ENCODE measurements around the gene DPH2. TPM values are rescaled to one million over a fixed set of nuclear protein-coding genes. Genes with fewer than 3 reads are reported as not detected.

DPH2 gene
- total RNA-seq, 2 experiments from 2014 or later: 28.6 to 42.1 TPM

DNA sequence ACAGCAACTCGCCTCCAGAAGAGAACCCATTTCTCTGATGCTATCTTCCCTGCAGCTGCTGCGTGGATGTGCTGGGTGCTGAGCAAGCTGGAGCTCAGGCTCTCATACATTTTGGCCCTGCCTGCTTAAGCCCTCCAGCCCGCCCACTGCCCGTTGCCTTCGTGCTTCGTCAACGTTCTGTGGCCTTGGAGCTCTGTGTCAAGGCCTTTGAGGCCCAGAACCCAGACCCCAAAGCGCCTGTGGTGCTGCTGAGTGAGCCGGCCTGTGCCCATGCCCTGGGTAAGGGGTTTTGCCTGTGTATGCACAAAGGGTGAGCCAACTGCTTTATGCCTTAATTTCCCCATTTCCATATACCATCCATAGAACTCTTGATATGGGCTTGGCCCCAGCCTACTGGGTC, 1.1 kb downstream of the DPH2 start:
- BruUV-seq (replicated peaks): no TSS peak
- Histone ChIP-seq H3K4me2 (ENCODE audit: low read length) (peak overlapping the region; percentile 98), H2AFZ (ENCODE audit: low read length) (no peak overlapping the region), H3K79me2 (ENCODE audit: insufficient read depth, low read depth, low read length) (peaks cover 10% of the 10 kb centered on the region; the same call in 1 of the 2 replicates), H4K20me1 (ENCODE audit: insufficient read depth, low read length) (0 out of 2 replicates have a peak, but pooled peaks cover 3% of the 10 kb centered on the region), H3K9me2 (ENCODE audit: insufficient read depth, low read length) (no peaks in the 10 kb centered on the region), H3K4me3 (ENCODE audit: low read depth, low read length, poor library complexity, severe bottlenecking) (peak overlapping the region; percentile 89), H3K27ac (ENCODE audit: low read depth, low read length, poor library complexity, severe bottlenecking) (no peak overlapping the region), H3K9me3 (ENCODE audit: low read length) (no peaks in the 10 kb centered on the region), H3K36me3 (ENCODE audit: insufficient read depth, low read length) (peaks cover 27% of the 10 kb centered on the region), H3K4me1 (ENCODE audit: insufficient read depth, low read length, poor library complexity, severe bottlenecking) (peaks cover 19% of the 10 kb centered on the region)
- POLR2A ChIA-PET: interaction anchor here (0.6 to 1.1 kb wide), 4 partner anchors 17 to 1690 kb away, joined by 3 to 4 read pairs (median 4); no protein-coding TSS in a partner anchor
- CTCF ChIA-PET (ENCODE audit: unreplicated experiment): no interaction called here
- DNase-seq (ENCODE audit: low spot score): no peak
- TF ChIP-seq CTCF (conservative IDR thresholded peaks at IDR 0.05; ENCODE audit: low read length) (no peak), EZH2phosphoT487 (IDR thresholded peaks at IDR 0.05; ENCODE audit: borderline replicate concordance, low read depth, low read length) (no peak)
- intact Hi-C loops (cut with micrococcal nuclease; ENCODE audit: unreplicated experiment): no loop called here

GRCh38 chr1:43971336-43971980, 1.6 kb downstream of the DPH2 start:
- no peaks in the 10 kb centered on the region for H3K9me2 ChIP-seq (ENCODE audit: insufficient read depth, low read length)
- H3K4me3 ChIP-seq (ENCODE audit: low read depth, low read length, poor library complexity, severe bottlenecking): peak overlapping the region; percentile 89
- H3K4me2 ChIP-seq (ENCODE audit: low read length): peak overlapping the region; percentile 98
- H3K4me1 ChIP-seq (ENCODE audit: insufficient read depth, low read length, poor library complexity, severe bottlenecking): peaks cover 24% of the 10 kb centered on the region
- no peak for DNase-seq (ENCODE audit: low spot score)
- intact Hi-C loops (cut with micrococcal nuclease; ENCODE audit: unreplicated experiment): no loop called here
- H3K27ac ChIP-seq (ENCODE audit: low read depth, low read length, poor library complexity, severe bottlenecking): no peak overlapping the region
- peaks cover 33% of the 10 kb centered on the region for H3K36me3 ChIP-seq (ENCODE audit: insufficient read depth, low read length)
- no peak for TF ChIP-seq CTCF (conservative IDR thresholded peaks at IDR 0.05; ENCODE audit: low read length)
- no peak for TF ChIP-seq EZH2phosphoT487 (IDR thresholded peaks at IDR 0.05; ENCODE audit: borderline replicate concordance, low read depth, low read length)
- 0 out of 2 replicates have a peak, but pooled peaks cover 9% of the 10 kb centered on the region for H4K20me1 ChIP-seq (ENCODE audit: insufficient read depth, low read length)
- H3K9me3 ChIP-seq (ENCODE audit: low read length): no peaks in the 10 kb centered on the region
- POLR2A ChIA-PET: interaction anchor here (0.6 kb wide), 1 partner anchor 1689 kb away, joined by 3 read pairs; no protein-coding TSS in a partner anchor
- BruUV-seq (replicated peaks): no TSS peak
- peaks cover 10% of the 10 kb centered on the region; the same call in 1 of the 2 replicates for H3K79me2 ChIP-seq (ENCODE audit: insufficient read depth, low read depth, low read length)
- CTCF ChIA-PET (ENCODE audit: unreplicated experiment): no interaction called here
- no peak overlapping the region for H2AFZ ChIP-seq (ENCODE audit: low read length)

- peaks cover 10% of the 10 kb centered on the region; the same call in 1 of the 2 replicates for H3K79me2 ChIP-seq (ENCODE audit: insufficient read depth, low read depth, low read length)
- peaks cover 24% of the 10 kb centered on the region for H3K4me1 ChIP-seq (ENCODE audit: insufficient read depth, low read length, poor library complexity, severe bottlenecking)
- TF ChIP-seq EZH2phosphoT487 (IDR thresholded peaks at IDR 0.05; ENCODE audit: borderline replicate concordance, low read depth, low read length) (no peak), CTCF (conservative IDR thresholded peaks at IDR 0.05; ENCODE audit: low read length) (no peak)
- intact Hi-C loops (cut with micrococcal nuclease; ENCODE audit: unreplicated experiment): loop anchor here (1.0 to 2.0 kb wide), 2 partner anchors 17 to 28 kb away; partner anchors contain the start of genes CCDC24 and IPO13
- H3K9me3 ChIP-seq (ENCODE audit: low read length): no peaks in the 10 kb centered on the region
- peaks cover 56% of the 10 kb centered on the region for H3K36me3 ChIP-seq (ENCODE audit: insufficient read depth, low read length)
- peak overlapping the region; percentile 90 for H3K4me2 ChIP-seq (ENCODE audit: low read length)
- H2AFZ ChIP-seq (ENCODE audit: low read length): peak overlapping the region; percentile 69; the same call in 1 of the 2 replicates
- DNase-seq (ENCODE audit: low spot score): no peak
- H3K9me2 ChIP-seq (ENCODE audit: insufficient read depth, low read length): no peaks in the 10 kb centered on the region
- ChIA-PET POLR2A (interaction anchor here (1.2 kb wide), 1 partner anchor 25 kb away, joined by 3 read pairs; no protein-coding TSS in a partner anchor), CTCF (ENCODE audit: unreplicated experiment) (no interaction called here)
- no TSS peak for BruUV-seq (replicated peaks)
- peak overlapping the region; percentile 23 for H3K27ac ChIP-seq (ENCODE audit: low read depth, low read length, poor library complexity, severe bottlenecking)
- peak overlapping the region; percentile 94 for H3K4me3 ChIP-seq (ENCODE audit: low read depth, low read length, poor library complexity, severe bottlenecking)
- 0 out of 2 replicates have a peak, but pooled peaks cover 9% of the 10 kb centered on the region for H4K20me1 ChIP-seq (ENCODE audit: insufficient read depth, low read length)
Measured at GRCh38 chr1:43973981-43974442, 4.2 kb downstream of the DPH2 start.

All from OCI-LY7 (cell line).